GM18517 (cell line): ENCODE results near the gene ACADSB.

Experiments
- ATAC-seq: cut with Tn5 transposase; IDR thresholded peaks from one replicate; pipeline ENCODE4 v1.9.1; 2021; ENCODE audit warnings: mild to moderate bottlenecking, moderate library complexity; ENCODE audit not compliant: unreplicated experiment

Gene ACADSB

GRCh38 chr10:123001370-123001769 lies 7.4 kb upstream of the ACADSB start:
- ATAC-seq: no peak

- ATAC-seq: no peak
These were observed 4.5 kb upstream of the ACADSB start for GRCh38 chr10:123004298-123004697.

- ATAC-seq: peak; percentile 35
These were observed 1.1 kb upstream of the ACADSB start for GRCh38 chr10:123007558-123008354.

GRCh38 chr10:123009105-123009820 lies 457 bp downstream of the ACADSB start:
- ATAC-seq: peak; percentile 38

- ATAC-seq: no peak
These were observed 3.2 kb downstream of the ACADSB start for GRCh38 chr10:123011987-123012386.

- ATAC-seq: no peak
These were observed 4.9 kb downstream of the ACADSB start for GRCh38 chr10:123013456-123014419.

GRCh38 chr10:123014772-123015171 lies 6.0 kb downstream of the ACADSB start:
- ATAC-seq: no peak

GRCh38 chr10:123016228-123016627 lies 7.4 kb downstream of the ACADSB start:
- no peak for ATAC-seq

- ATAC-seq: no peak
These were observed 8.8 kb downstream of the ACADSB start for GRCh38 chr10:123017421-123018165.

GRCh38 chr10:123018531-123018930 lies 9.7 kb downstream of the ACADSB start:
- ATAC-seq: no peak

GRCh38 chr10:123019264-123019663 lies 10.5 kb downstream of the ACADSB start:
- ATAC-seq: no peak

- no peak for ATAC-seq
These were observed 11.3 kb downstream of the ACADSB start for GRCh38 chr10:123019941-123020703.

GRCh38 chr10:123021517-123021916 lies 12.7 kb downstream of the ACADSB start:
- no peak for ATAC-seq

GRCh38 chr10:123024540-123024939 lies 15.7 kb downstream of the ACADSB start:
- no peak for ATAC-seq

- ATAC-seq: no peak
These were observed 17.5 kb downstream of the ACADSB start for GRCh38 chr10:123026302-123026701.

GRCh38 chr10:123027861-123028260 lies 19.1 kb downstream of the ACADSB start:
- no peak for ATAC-seq

- no peak for ATAC-seq
These were observed 22.3 kb downstream of the ACADSB start for GRCh38 chr10:123031124-123031523.

- no peak for ATAC-seq
These were observed 25.5 kb downstream of the ACADSB start for GRCh38 chr10:123034332-123034731.

GRCh38 chr10:123035467-123036086 lies 26.8 kb downstream of the ACADSB start:
- no peak for ATAC-seq
